ENCODE measurements around the gene SMYD5.

DNA sequence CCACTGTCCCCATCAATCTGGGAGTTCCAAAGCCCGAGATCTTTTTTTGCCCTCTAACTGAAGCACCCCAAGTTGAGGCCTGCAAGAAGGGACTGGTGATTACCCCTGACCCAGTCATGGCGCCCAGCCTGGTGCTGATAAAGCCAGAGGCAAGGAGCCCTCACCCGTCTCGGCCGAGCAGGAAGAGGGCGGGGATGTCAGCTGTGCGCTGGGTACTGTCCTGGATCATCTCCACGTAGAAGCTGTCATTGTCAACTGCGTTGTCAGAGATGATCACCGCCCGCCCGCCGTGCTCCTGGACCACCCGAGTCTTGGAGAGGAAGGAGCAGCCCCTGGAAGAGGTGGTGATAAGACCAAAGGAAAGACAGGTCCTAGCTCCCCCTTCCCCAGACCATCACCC is 14.6 kb downstream of the SMYD5 start:
- TF ChIP-seq CTCF (IDR thresholded peaks at IDR 0.05) (no peak), POLR2A (IDR thresholded peaks at IDR 0.05) (no peak)
